ENCODE results near the gene SLC2A14.

GRCh38 chr12:7916936-7917335 is 44.2 kb upstream of the SLC2A14 start:
- TF ChIP-seq, protein P1, sequence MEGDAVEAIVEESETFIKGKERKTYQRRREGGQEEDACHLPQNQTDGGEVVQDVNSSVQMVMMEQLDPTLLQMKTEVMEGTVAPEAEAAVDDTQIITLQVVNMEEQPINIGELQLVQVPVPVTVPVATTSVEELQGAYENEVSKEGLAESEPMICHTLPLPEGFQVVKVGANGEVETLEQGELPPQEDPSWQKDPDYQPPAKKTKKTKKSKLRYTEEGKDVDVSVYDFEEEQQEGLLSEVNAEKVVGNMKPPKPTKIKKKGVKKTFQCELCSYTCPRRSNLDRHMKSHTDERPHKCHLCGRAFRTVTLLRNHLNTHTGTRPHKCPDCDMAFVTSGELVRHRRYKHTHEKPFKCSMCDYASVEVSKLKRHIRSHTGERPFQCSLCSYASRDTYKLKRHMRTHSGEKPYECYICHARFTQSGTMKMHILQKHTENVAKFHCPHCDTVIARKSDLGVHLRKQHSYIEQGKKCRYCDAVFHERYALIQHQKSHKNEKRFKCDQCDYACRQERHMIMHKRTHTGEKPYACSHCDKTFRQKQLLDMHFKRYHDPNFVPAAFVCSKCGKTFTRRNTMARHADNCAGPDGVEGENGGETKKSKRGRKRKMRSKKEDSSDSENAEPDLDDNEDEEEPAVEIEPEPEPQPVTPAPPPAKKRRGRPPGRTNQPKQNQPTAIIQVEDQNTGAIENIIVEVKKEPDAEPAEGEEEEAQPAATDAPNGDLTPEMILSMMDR (IDR thresholded peaks at IDR 0.05; ENCODE audit: low read depth, low read length, poor library complexity, severe bottlenecking), result no peak
- TF ChIP-seq EZH2phosphoT487 (IDR thresholded peaks at IDR 0.05; ENCODE audit: borderline replicate concordance, low read length), result no peak

Measured in DOHH2 (cell line).